Loucy (cell line): ENCODE measurements around the gene C1GALT1.

Source experiments
- H2AFZ ChIP-seq: fragments of 200-600 bp; sonication (generic); 2 replicates; pipeline ENCODE4 v1.6.0; 2016; ENCODE audit warnings: antibody characterized with exemption, mild to moderate bottlenecking, low read length, moderate library complexity
- H3F3A ChIP-seq: fragments of 200-600 bp; 2 replicates; pipeline ENCODE4 v1.6.0; 2016; ENCODE audit warnings: antibody characterized with exemption, low read depth, mild to moderate bottlenecking
- H3K27me3 ChIP-seq: fragments of 200-600 bp; sonication (generic); 2 replicates; pipeline ENCODE4 v1.6.1; 2014; ENCODE audit warnings: low read length, mild to moderate bottlenecking; ENCODE audit not compliant: insufficient read depth, poor library complexity, severe bottlenecking
- H3K36me3 ChIP-seq: fragments of 200-600 bp; sonication (generic); 2 replicates; pipeline ENCODE4 v1.6.1; 2016; ENCODE audit warnings: low read length; ENCODE audit not compliant: insufficient read depth
- H3K4me1 ChIP-seq: fragments of 200-600 bp; sonication (generic); 2 replicates; pipeline ENCODE4 v1.5.1; 2014; ENCODE audit warnings: low read length, mild to moderate bottlenecking; ENCODE audit not compliant: insufficient read depth, poor library complexity, severe bottlenecking
- H3K4me2 ChIP-seq: fragments of 200-600 bp; sonication (generic); 2 replicates; pipeline ENCODE4 v1.6.0; 2014; ENCODE audit warnings: antibody characterized with exemption, low read length, low read depth, mild to moderate bottlenecking; ENCODE audit not compliant: poor library complexity, severe bottlenecking
- H3K4me3 ChIP-seq: fragments of 200-600 bp; sonication (generic); 2 replicates; pipeline ENCODE4 v1.5.1; 2014; ENCODE audit warnings: low read length, mild to moderate bottlenecking, mixed read lengths; ENCODE audit not compliant: poor library complexity, severe bottlenecking
- H3K79me2 ChIP-seq: fragments of 200-600 bp; sonication (generic); 2 replicates; pipeline ENCODE4 v1.6.1; 2014; ENCODE audit warnings: low read length; ENCODE audit not compliant: insufficient read depth
- H3K9ac ChIP-seq: fragments of 200-600 bp; sonication (generic); 2 replicates; pipeline ENCODE4 v1.6.0; 2014; ENCODE audit warnings: mild to moderate bottlenecking, low read depth, low read length, moderate library complexity; ENCODE audit not compliant: poor library complexity, severe bottlenecking
- H3K9me2 ChIP-seq: fragments of 200-600 bp; sonication (generic); replicated peaks from 2 replicates; pipeline ENCODE4 v1.6.1; 2016; ENCODE audit warnings: low read depth, low read length, mixed read lengths
- H3K9me3 ChIP-seq: fragments of 200-600 bp; sonication (generic); 2 replicates; pipeline ENCODE4 v1.6.1; 2014; ENCODE audit warnings: mild to moderate bottlenecking, antibody characterized with exemption, low read length, low read depth; ENCODE audit not compliant: insufficient read depth
- H4K20me1 ChIP-seq: fragments of 200-600 bp; sonication (generic); 2 replicates; pipeline ENCODE4 v1.6.0; 2014; ENCODE audit warnings: antibody characterized with exemption, low read length, mild to moderate bottlenecking; ENCODE audit not compliant: insufficient read depth, poor library complexity, severe bottlenecking
- EZH2phosphoT487 ChIP-seq: fragments of 200-600 bp; IDR thresholded peaks from 2 replicates; pipeline ENCODE4 v1.6.1; 2018; ENCODE audit warnings: antibody characterized with exemption, mild to moderate bottlenecking, moderate library complexity, borderline replicate concordance
- TF ChIP-seq, protein P1 (sequence below): fragments of 200-600 bp; sonication (generic); conservative IDR thresholded peaks from 2 replicates; pipeline ENCODE4 v1.5.1; 2014; ENCODE audit warnings: mild to moderate bottlenecking, antibody characterized with exemption, low read length

The C1GALT1 gene

DNA sequence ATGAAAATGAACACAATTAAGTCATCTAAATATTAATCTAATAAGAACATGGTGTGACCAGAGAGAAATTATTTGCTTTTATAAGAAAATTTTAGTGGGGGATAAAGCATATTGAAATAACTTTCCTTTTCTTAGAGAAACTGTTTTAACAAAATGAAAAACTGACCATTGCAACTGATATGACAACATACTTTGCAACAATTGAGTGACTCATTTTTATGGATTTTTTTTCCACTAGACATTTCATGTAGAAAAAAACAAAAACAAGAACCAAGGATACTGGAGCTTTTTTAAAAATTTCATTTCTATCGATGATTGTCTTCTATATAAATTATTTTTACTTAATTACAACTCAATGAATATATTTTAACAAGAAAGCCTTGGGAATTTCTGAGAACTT lies 90.0 kb downstream of the C1GALT1 start:
- H2AFZ ChIP-seq: no peak overlapping the region
- TF ChIP-seq, protein P1, sequence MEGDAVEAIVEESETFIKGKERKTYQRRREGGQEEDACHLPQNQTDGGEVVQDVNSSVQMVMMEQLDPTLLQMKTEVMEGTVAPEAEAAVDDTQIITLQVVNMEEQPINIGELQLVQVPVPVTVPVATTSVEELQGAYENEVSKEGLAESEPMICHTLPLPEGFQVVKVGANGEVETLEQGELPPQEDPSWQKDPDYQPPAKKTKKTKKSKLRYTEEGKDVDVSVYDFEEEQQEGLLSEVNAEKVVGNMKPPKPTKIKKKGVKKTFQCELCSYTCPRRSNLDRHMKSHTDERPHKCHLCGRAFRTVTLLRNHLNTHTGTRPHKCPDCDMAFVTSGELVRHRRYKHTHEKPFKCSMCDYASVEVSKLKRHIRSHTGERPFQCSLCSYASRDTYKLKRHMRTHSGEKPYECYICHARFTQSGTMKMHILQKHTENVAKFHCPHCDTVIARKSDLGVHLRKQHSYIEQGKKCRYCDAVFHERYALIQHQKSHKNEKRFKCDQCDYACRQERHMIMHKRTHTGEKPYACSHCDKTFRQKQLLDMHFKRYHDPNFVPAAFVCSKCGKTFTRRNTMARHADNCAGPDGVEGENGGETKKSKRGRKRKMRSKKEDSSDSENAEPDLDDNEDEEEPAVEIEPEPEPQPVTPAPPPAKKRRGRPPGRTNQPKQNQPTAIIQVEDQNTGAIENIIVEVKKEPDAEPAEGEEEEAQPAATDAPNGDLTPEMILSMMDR: no peak
- no peak for TF ChIP-seq EZH2phosphoT487
- H3K36me3 ChIP-seq: no peaks in the 10 kb centered on the region
- H4K20me1 ChIP-seq: no peaks in the 10 kb centered on the region
- no peaks in the 10 kb centered on the region for H3K27me3 ChIP-seq
- H3K9me3 ChIP-seq: no peaks in the 10 kb centered on the region
- H3K79me2 ChIP-seq: no peaks in the 10 kb centered on the region
- H3F3A ChIP-seq: no peaks in the 10 kb centered on the region
- no peak overlapping the region for H3K4me3 ChIP-seq
- H3K4me1 ChIP-seq: peaks cover 4% of the 10 kb centered on the region
- no peaks in the 10 kb centered on the region for H3K9me2 ChIP-seq
- H3K9ac ChIP-seq: no peak overlapping the region
- H3K4me2 ChIP-seq: no peak overlapping the region

DNA sequence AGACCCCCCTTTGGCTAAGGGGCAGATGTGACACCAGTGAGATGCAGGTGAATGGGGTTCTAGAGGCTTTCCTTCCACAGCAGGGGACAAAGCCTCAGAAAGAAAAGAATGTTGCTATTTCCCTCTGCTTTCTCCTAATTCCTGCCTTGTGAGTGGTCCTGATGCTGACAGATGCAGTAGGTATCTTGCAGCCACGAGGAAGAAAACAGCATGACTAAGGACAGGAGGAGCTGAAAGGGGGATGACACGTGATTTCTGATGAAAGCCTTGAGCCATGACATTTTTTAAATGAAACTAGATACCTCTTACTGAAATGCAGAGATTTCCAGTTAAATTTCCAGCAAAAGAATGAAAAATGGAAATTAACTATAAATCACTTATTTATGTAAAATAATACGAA lies 92.4 kb downstream of the C1GALT1 start:
- Histone ChIP-seq H3K4me3 (no peak overlapping the region), H2AFZ (no peak overlapping the region), H3K4me1 (peaks cover 4% of the 10 kb centered on the region), H3K9ac (no peak overlapping the region), H3F3A (no peaks in the 10 kb centered on the region), H3K36me3 (no peaks in the 10 kb centered on the region), H3K9me2 (no peaks in the 10 kb centered on the region), H3K27me3 (no peaks in the 10 kb centered on the region), H3K4me2 (no peak overlapping the region), H3K79me2 (no peaks in the 10 kb centered on the region), H3K9me3 (no peaks in the 10 kb centered on the region), H4K20me1 (no peaks in the 10 kb centered on the region)
- TF ChIP-seq, protein P1: no peak
- TF ChIP-seq EZH2phosphoT487: no peak

DNA sequence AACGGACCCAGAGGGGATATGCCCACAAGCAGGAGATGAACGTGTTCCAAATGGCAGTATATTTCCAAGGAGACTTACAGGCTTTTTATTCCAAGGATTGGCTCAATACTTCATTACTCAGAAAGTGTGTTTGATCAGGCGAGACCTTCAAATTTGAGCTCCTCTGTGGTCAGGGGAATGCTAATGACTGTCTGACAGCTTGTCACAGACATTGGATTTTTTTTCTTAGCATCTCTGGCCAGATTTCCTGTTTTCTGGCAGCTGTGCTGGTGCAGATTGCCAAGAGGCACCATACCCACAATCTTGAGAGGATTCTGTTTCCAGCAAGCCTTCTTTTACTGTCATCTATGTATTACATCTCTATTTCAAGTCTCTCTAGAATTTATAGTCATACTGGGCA lies 93.8 kb downstream of the C1GALT1 start:
- H4K20me1 ChIP-seq: no peaks in the 10 kb centered on the region
- no peak overlapping the region for H3K9ac ChIP-seq
- no peaks in the 10 kb centered on the region for H3K36me3 ChIP-seq
- H3K79me2 ChIP-seq: no peaks in the 10 kb centered on the region
- no peaks in the 10 kb centered on the region for H3K9me3 ChIP-seq
- H3F3A ChIP-seq: no peaks in the 10 kb centered on the region
- H2AFZ ChIP-seq: no peak overlapping the region
- TF ChIP-seq EZH2phosphoT487: no peak
- TF ChIP-seq, protein P1: no peak
- no peaks in the 10 kb centered on the region for H3K27me3 ChIP-seq
- no peak overlapping the region for H3K4me2 ChIP-seq
- no peaks in the 10 kb centered on the region for H3K4me1 ChIP-seq
- no peaks in the 10 kb centered on the region for H3K9me2 ChIP-seq
- H3K4me3 ChIP-seq: no peak overlapping the region
